ENCODE results near the gene COX7C.

DNA sequence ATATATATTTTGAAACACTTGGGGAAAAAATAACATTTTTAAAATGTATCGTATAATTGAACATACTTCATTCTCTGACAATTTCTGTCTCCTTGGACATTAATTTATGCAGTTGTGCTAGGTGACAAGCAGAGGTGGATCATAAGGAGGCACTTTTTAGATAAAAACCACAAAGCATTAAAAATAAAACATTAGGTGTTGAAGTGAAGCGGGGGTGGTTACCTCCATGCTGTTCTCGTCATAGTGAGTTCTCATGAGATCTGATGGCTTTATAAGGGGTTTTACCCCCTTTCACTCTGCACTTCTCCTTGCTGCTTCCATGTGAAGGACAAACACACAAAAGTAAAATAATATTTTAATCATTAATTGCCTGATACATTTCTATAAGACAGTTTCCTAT, 11.9 kb upstream of the COX7C start:
- TF ChIP-seq, protein P1, sequence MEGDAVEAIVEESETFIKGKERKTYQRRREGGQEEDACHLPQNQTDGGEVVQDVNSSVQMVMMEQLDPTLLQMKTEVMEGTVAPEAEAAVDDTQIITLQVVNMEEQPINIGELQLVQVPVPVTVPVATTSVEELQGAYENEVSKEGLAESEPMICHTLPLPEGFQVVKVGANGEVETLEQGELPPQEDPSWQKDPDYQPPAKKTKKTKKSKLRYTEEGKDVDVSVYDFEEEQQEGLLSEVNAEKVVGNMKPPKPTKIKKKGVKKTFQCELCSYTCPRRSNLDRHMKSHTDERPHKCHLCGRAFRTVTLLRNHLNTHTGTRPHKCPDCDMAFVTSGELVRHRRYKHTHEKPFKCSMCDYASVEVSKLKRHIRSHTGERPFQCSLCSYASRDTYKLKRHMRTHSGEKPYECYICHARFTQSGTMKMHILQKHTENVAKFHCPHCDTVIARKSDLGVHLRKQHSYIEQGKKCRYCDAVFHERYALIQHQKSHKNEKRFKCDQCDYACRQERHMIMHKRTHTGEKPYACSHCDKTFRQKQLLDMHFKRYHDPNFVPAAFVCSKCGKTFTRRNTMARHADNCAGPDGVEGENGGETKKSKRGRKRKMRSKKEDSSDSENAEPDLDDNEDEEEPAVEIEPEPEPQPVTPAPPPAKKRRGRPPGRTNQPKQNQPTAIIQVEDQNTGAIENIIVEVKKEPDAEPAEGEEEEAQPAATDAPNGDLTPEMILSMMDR (IDR thresholded peaks at IDR 0.05), result no peak
- TF ChIP-seq EZH2 (IDR thresholded peaks at IDR 0.05; ENCODE audit: borderline replicate concordance, insufficient read depth, low read depth, low read length, poor library complexity, severe bottlenecking), result no peak
